Esophagus muscularis mucosa (tissue), 4 donors: Measurements from ENCODE around the gene CAMKMT. TPM values are rescaled to one million over a fixed set of nuclear protein-coding genes. Genes with fewer than 3 reads are reported as not detected.

ENCODE experiments used
- DNase-seq: peaks from one replicate; pipeline ENCODE4 v3.0.0-alpha.2; 2017; ENCODE audit errors: extremely low spot score
- H3K27ac ChIP-seq, 4 donors: fragments of 200-600 bp; sonication (generic); replicated peaks in 1 of 4; 1 replicate in 3 of 4; 2 replicates in 1 of 4; pipeline ENCODE4 v1.5.1; 2016 to 2019; ENCODE audit warnings: mild to moderate bottlenecking in 1 of 4
- H3K27me3 ChIP-seq, 4 donors: fragments of 200-600 bp; sonication (generic); one replicate each; pipeline versions ENCODE4 v1.5.1 to v1.6.0; 2016 to 2019
- H3K36me3 ChIP-seq, 4 donors: fragments of 200-600 bp; sonication (generic); one replicate each; pipeline ENCODE4 v1.5.1; 2016 to 2019
- H3K4me1 ChIP-seq, 4 donors: fragments of 200-600 bp; sonication (generic); one replicate each; pipeline ENCODE4 v1.5.1; 2016 to 2019
- H3K4me3 ChIP-seq, 4 donors: fragments of 200-600 bp; sonication (generic); 1 replicate in 2 of 4; 2 replicates in 2 of 4; pipeline ENCODE4 v1.5.1; 2016 to 2019; ENCODE audit warnings: mild to moderate bottlenecking in 4 of 4, moderate library complexity in 1 of 4
- H3K9me3 ChIP-seq, 4 donors: fragments of 200-600 bp; sonication (generic); 1 replicate in 3 of 4; 2 replicates in 1 of 4; pipeline ENCODE4 v1.5.1; 2016 to 2019
- EP300 ChIP-seq: sonication (generic); formaldehyde crosslinking; IDR thresholded peaks from one replicate; pipeline ENCODE4 v1.6.1; 2017; ENCODE audit warnings: antibody characterized with exemption
- POLR2A ChIP-seq: fragments of 450-650 bp; IDR thresholded peaks from one replicate; pipeline ENCODE4 v1.6.1; 2017; ENCODE audit warnings: antibody characterized with exemption, moderate library complexity, mild to moderate bottlenecking, low read depth
- POLR2AphosphoS5 ChIP-seq, 2 donors: sonication (generic); formaldehyde crosslinking; IDR thresholded peaks; one replicate each; pipeline ENCODE4 v1.6.1; 2017; ENCODE audit warnings: antibody characterized with exemption in 2 of 2
- WGBS: methylation state at CpG from one replicate; pipeline ENCODE4 v1.1.5; 2018; 5-methylcytosine and 5-hydroxymethylcytosine counted together
- intact Hi-C: fragments of 100-400 bp; cut with DNase I; formaldehyde crosslinking; loops from one replicate; pipeline ENCODE4 v1.15.1; 2023
- total RNA-seq, 4 donors: library from RNA; depleted of rRNA; stranded (reverse); fragments of >200 nt; gene quantifications; one replicate each; pipeline versions ENCODE4 v1.1.0 to v1.2.1, GENCODE V29; 2016
- TF ChIP-seq, protein P1 (sequence below), 3 experiments: fragments of 200-600 bp in 2 of 3; fragments of 450-650 bp in 1 of 3; sonication (generic) in 2 of 3; IDR thresholded peaks; one replicate each; pipeline ENCODE4 v1.5.1; 2017 to 2019; ENCODE audit warnings: antibody characterized with exemption in 3 of 3, mild to moderate bottlenecking in 2 of 3, moderate library complexity in 1 of 3

The CAMKMT gene
- total RNA-seq, 4 donors from 2014 or later, result 5.8 to 8.3 (median 6.9) TPM

DNA sequence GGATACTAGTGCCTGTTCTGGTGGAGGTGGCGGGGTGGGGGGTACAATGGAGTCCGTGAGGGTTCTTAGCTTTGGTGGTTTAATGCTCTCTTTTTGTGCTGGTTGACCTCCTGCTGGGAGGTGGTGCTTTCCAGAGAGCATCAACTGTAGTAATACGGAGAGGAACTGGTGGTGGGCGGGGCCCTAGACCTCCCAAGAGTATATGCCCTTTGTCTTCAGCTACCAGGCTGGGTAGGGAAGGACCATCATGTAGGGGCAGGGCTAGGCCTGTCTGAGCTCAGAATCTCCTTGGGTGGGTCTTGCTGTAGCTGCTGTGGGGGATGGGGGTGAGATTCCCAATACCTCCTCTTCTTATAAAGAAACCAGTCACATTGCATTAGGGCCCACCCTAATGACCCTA, 27.1 kb downstream of the CAMKMT start:
- DNase-seq, result no peak
- H3K4me1 ChIP-seq, result no peaks in the 10 kb centered on the region
- no peaks in the 10 kb centered on the region for H3K9me3 ChIP-seq
- WGBS, result 69% methylated on average over 4 of the region's 4 CpGs
- H3K27me3 ChIP-seq, result no peaks in the 10 kb centered on the region
- no peak overlapping the region for H3K27ac ChIP-seq
- H3K4me3 ChIP-seq, result no peak overlapping the region
- intact Hi-C loops, result no loop called here
- TF ChIP-seq, protein P1, sequence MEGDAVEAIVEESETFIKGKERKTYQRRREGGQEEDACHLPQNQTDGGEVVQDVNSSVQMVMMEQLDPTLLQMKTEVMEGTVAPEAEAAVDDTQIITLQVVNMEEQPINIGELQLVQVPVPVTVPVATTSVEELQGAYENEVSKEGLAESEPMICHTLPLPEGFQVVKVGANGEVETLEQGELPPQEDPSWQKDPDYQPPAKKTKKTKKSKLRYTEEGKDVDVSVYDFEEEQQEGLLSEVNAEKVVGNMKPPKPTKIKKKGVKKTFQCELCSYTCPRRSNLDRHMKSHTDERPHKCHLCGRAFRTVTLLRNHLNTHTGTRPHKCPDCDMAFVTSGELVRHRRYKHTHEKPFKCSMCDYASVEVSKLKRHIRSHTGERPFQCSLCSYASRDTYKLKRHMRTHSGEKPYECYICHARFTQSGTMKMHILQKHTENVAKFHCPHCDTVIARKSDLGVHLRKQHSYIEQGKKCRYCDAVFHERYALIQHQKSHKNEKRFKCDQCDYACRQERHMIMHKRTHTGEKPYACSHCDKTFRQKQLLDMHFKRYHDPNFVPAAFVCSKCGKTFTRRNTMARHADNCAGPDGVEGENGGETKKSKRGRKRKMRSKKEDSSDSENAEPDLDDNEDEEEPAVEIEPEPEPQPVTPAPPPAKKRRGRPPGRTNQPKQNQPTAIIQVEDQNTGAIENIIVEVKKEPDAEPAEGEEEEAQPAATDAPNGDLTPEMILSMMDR (IDR thresholded peaks at IDR 0.05), result no peak
- TF ChIP-seq POLR2A (no peak), EP300 (no peak), POLR2AphosphoS5 (IDR thresholded peaks at IDR 0.05) (no peak)
- H3K36me3 ChIP-seq, result no peaks in the 10 kb centered on the region

DNA sequence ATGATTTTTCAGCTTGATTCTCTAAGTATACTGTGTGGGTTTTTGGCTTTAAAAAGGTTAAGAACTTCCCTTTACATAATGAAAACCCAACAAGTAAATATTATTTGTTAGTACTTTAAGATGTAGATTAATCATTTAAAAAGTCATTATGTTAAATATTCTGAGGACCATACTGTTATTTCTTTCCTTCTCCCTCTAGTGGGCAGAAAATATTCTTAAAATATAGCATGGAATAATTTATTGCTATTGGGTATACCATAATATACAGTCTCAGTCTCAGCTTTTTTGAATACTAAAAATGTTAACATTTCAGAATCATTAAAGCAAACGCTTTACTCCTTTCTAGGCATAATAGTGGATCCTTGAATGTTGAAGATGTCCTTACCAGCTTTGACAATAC, 28.1 kb downstream of the CAMKMT start:
- Histone ChIP-seq H3K4me3 (no peak overlapping the region), H3K9me3 (no peaks in the 10 kb centered on the region), H3K4me1 (no peaks in the 10 kb centered on the region), H3K27ac (no peak overlapping the region), H3K36me3 (no peaks in the 10 kb centered on the region), H3K27me3 (no peaks in the 10 kb centered on the region)
- WGBS, result 83% methylated on average over 1 of the region's 1 CpG
- DNase-seq, result no peak
- no peak for TF ChIP-seq POLR2AphosphoS5 (IDR thresholded peaks at IDR 0.05)
- TF ChIP-seq, protein P1 (IDR thresholded peaks at IDR 0.05), result peak in 2 of 3 experiments; percentile 4 to 12
- intact Hi-C loops, result loop anchor here (10.0 kb wide), 1 partner anchor 565 kb away; no protein-coding TSS in a partner anchor

DNA sequence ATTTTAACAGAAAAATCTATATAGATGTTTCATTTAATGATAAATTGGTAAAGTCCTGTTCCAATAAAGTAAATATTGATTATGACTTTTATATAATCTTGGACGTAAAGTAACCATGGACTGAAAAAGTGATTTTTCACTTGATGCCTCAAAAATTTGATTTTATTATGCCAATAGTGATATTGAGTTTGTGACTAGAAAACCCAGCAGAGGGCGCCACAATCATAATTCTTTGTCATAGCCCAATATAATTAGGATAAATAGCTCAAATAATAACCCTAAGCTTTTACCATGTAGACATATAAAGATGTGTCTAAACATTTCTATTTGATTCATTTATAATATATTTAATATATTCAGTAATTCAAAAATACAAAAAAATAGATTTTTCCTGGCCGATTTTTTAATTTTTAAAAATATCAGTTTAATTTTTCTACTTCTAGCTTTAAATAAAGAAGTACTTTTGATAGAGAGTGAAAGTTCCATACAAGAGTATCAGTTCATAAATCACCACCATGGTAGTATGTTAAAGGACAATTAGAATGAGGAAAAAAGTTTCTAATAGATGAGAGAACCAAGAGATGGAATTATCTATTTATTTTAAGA, 30.7 kb downstream of the CAMKMT start:
- no peaks in the 10 kb centered on the region for H3K4me1 ChIP-seq
- no peaks in the 10 kb centered on the region for H3K9me3 ChIP-seq
- no peak overlapping the region for H3K4me3 ChIP-seq
- TF ChIP-seq POLR2AphosphoS5 (IDR thresholded peaks at IDR 0.05), result no peak
- TF ChIP-seq, protein P1 (IDR thresholded peaks at IDR 0.05), result peak; percentile 25 to 60 (median 40)
- H3K27me3 ChIP-seq, result no peaks in the 10 kb centered on the region
- intact Hi-C loops, result loop anchor here (10.0 kb wide), 1 partner anchor 562 kb away; no protein-coding TSS in a partner anchor
- WGBS, result 59% methylated on average over 3 of the region's 3 CpGs
- no peak overlapping the region for H3K27ac ChIP-seq
- H3K36me3 ChIP-seq, result no peaks in the 10 kb centered on the region
- DNase-seq, result no peak

DNA sequence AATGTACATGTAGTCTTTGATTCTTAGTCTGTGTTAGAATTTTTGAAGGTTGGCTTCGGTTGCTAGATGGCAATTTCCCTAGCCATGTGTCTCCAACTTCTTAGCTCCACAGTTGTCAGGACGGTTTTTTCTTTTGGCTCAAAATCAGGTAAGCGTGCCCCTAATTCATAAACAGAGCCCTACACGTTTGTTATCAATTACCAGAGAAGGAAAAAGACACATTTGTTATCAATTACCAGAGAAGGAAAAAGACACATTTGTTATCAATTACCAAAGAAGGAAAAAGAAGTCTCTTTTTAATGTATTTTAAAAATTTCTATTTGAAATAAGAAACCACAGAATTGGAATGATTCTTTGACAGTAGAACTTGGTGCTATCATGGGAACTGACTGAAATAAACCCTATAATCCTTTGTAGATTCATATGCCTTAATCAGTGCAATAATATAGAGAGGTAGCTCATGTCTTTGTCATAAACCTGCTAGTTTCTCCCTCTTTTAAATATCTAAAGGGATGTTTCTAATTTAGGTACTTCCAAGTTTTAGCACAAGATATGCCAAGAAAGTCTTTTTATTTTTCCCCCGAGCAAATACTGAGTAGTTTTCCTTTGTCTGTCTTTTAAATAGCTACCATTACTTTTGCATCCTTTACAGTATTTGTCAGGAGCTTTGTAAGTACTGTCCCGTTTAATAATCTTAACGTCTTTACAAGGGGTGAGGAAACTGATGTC, 35.9 kb downstream of the CAMKMT start:
- no peaks in the 10 kb centered on the region for H3K27me3 ChIP-seq
- intact Hi-C loops, result loop anchor here (10.0 kb wide), 1 partner anchor 557 kb away; no protein-coding TSS in a partner anchor
- H3K36me3 ChIP-seq, result no peaks in the 10 kb centered on the region
- peak overlapping the region in 1 of 4 donors; percentile 3 for H3K4me3 ChIP-seq
- no peak for TF ChIP-seq EP300
- no peak for TF ChIP-seq POLR2A
- TF ChIP-seq POLR2AphosphoS5 (IDR thresholded peaks at IDR 0.05), result no peak
- TF ChIP-seq, protein P1 (IDR thresholded peaks at IDR 0.05), result no peak
- no peaks in the 10 kb centered on the region for H3K4me1 ChIP-seq
- DNase-seq, result no peak
- 49% methylated on average over 7 of the region's 7 CpGs for WGBS
- no peak overlapping the region for H3K27ac ChIP-seq
- H3K9me3 ChIP-seq, result no peaks in the 10 kb centered on the region
